Heart left ventricle (tissue), 13 donors: ENCODE results near the gene TUBGCP5.
"Not testable (repeated sequence)": the region's sequence is repeated elsewhere in the genome, so short reads cannot be mapped to it uniquely, and the experiment has no call there.

Experiments used
- POLR2A ChIP-seq, 2 donors: fragments of 450-650 bp; IDR thresholded peaks; one replicate each; pipeline ENCODE4 v1.6.1; 2017; ENCODE audit warnings: antibody characterized with exemption in 2 of 2, mild to moderate bottlenecking in 2 of 2, moderate library complexity in 2 of 2
- TF ChIP-seq, protein P1 (sequence below), 12 donors: fragments of 200-600 bp; sonication (generic) in 4 of 12; IDR thresholded peaks; one replicate each; pipeline versions ENCODE4 v1.5.0 to v1.8.0; 2018 to 2022; ENCODE audit warnings: antibody characterized with exemption in 12 of 12, mild to moderate bottlenecking in 5 of 12
- donor health status: ischemic (EF 13 %, LVEDD 7.1; RV severe dilation, severe dysfunction).
- donor health status: DM: no; HTN: yes; CAD: no.
- donor health status: DM: no; HTN: no; CAD: no.
- donor health status: ischemic (EF 25% LVEDD 6.9; RV normal size, moderate dysfunction).
- donor health status: ischemic (EF 25% LVEDD 5.7; RV mildly dilated, moderate dysfunction).
- donor health status: ischemic (EF 35%, LVEDD 5.7; RV mildly dilated, moderate dysfunction).
- donor health status: nonischemic (EF 11% LVEDD 7.7; RV severe dilation, severe dysfunction).
- donor health status: DM: yes; HTN: yes; CAD: no.
- donor health status: PGD.
- donor health status: ischemic (EF 29% LVEDD 5.4; RV normal size, mild dysfunction).
- donor health status: nonischemic (EF 23%, LVEDD 6.1; RV moderate dilation, normal function).

DNA sequence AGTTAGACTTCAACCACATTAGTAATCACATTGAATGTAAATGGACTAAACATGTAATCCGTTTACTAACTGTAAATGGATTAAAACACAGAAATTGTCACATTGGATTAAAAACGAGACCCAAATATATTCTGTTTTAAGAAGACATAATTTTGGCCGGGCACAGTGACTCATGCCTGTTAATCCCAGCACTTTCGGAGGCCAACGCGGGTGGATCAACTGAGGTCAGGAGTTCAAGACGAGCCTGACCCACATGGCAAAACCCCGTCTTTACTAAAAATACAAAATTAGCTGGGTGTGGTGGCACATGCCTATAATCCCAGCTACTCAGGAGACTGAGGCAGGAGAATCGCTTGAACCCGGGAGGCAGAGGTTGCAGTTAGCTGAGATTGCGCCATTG lies 57.4 kb downstream of the TUBGCP5 start:
- TF ChIP-seq, protein P1, sequence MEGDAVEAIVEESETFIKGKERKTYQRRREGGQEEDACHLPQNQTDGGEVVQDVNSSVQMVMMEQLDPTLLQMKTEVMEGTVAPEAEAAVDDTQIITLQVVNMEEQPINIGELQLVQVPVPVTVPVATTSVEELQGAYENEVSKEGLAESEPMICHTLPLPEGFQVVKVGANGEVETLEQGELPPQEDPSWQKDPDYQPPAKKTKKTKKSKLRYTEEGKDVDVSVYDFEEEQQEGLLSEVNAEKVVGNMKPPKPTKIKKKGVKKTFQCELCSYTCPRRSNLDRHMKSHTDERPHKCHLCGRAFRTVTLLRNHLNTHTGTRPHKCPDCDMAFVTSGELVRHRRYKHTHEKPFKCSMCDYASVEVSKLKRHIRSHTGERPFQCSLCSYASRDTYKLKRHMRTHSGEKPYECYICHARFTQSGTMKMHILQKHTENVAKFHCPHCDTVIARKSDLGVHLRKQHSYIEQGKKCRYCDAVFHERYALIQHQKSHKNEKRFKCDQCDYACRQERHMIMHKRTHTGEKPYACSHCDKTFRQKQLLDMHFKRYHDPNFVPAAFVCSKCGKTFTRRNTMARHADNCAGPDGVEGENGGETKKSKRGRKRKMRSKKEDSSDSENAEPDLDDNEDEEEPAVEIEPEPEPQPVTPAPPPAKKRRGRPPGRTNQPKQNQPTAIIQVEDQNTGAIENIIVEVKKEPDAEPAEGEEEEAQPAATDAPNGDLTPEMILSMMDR (IDR thresholded peaks at IDR 0.05): not testable (repeated sequence)
- not testable (repeated sequence) for TF ChIP-seq POLR2A (IDR thresholded peaks at IDR 0.05)
